ENCODE measurements around the gene TTPAL.

TTPAL gene

DNA sequence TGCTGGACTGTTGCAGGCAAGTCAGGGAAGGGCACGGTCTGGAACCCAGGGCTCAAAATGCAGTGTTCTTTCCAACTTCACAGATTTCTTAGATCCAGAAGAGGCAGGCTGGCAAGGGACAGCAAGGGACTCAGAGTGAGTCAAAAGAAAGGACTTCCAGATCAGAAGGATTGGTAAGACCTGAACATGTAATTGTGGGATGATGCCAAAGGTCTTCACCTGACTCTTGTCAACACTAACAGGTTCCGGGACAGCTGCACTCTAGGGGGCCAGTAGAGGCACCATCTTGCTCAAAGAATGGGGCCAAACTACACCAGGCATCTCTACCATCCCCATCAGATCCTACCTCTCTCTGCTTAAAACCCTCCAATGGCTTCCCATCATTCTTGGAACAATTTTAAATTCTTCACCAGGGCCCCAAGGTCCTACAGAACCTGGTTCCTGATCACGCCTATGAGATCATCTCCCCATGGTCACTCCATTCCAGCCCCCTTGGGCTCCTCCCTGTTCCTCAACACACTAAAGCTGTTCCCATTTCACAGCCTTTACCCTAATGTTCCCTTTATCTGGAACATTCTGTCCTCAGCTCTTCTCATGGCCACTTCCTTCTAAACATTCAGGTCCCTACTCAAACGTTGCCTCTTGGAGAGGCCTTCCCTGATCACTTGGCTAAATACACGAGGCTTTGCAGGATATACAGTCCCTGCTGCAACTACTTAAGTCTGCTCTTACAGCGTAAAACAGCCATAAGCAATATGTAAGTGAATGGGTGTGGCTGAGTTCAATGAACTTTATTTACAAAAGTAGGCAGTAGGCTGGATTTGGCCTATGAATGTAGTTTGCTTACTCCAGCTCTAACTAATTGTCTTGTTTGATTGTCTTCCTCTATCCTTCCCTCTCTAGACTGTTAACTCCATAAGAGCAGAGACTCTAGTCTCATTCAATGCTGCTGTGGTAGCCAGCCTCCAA lies 29.6 kb upstream of the TTPAL start:
- TF ChIP-seq ZFX (IDR thresholded peaks at IDR 0.05) = no peak
- no peak for TF ChIP-seq CTCF (conservative IDR thresholded peaks at IDR 0.05)
- no peak overlapping the region for H3K27ac ChIP-seq

- TF ChIP-seq ZFX (IDR thresholded peaks at IDR 0.05) (no peak), CTCF (conservative IDR thresholded peaks at IDR 0.05) (no peak)
- H3K27ac ChIP-seq = no peak overlapping the region
Measured at GRCh38 chr20:44447827-44448419, 27.8 kb upstream of the TTPAL start.

DNA sequence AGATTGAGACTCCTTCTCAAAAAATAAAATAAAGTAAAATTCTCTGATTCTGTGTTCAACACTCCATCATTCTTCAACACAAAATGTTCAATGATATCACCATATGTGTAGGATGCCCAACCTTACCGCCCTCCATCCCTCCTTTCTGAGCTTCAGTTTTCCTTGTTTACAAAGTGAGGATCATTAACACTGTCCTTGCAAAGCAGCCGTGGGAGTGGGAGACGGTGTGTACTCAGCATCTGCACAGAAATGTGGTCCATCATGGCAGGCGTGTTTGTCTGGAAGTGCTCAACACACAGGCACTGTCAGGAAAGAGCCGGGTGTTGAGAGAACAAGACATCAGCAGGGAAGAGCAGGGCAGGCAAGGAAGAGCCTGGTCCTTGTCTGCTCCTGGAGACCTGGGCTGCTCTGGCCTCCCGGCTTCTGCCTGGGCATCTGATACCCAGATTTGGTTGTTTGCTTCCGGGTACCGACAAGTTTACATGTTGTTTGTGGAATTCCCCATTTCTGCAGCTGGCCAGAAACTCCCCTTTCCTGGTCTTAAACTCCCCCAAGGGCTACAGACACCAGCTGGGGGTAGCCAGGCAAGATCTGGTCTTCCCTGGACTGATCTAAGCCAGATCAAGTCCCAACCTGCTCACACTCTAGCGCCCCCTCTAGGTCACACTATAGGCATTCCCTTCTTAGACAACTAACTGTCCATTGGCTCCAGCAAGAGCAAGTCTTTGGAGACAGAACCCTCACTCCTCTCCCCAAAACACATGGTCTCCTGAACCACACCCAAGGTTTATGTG lies 26.7 kb upstream of the TTPAL start:
- H3K27ac ChIP-seq = no peak overlapping the region
- TF ChIP-seq CTCF (conservative IDR thresholded peaks at IDR 0.05) (no peak; the same call in 1 of the 2 replicates), ZFX (IDR thresholded peaks at IDR 0.05) (no peak)

DNA sequence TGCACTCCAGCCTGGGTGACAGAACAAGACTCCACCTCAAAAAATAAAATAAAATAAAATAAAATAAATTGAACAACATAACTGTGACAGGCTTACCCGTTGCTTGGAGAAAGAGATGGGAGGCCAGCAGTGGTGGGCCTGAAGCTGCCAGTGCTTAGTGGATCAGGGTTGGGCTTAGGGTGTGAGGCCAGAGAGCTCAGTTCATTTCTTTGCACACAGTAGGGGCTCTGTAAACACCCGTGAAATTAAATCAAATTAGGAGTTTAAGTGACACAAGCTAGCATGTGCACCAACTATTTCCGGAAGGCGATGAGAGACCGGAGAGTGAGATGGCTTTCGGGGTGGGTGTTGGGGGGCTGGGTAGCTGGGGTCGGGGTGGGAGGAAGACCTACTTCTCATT lies 25.8 kb upstream of the TTPAL start:
- H3K27ac ChIP-seq = peak overlapping the region; percentile 42; the same call in 1 of the 2 replicates
- no peak for TF ChIP-seq CTCF (conservative IDR thresholded peaks at IDR 0.05)
- TF ChIP-seq ZFX (IDR thresholded peaks at IDR 0.05) = no peak

DNA sequence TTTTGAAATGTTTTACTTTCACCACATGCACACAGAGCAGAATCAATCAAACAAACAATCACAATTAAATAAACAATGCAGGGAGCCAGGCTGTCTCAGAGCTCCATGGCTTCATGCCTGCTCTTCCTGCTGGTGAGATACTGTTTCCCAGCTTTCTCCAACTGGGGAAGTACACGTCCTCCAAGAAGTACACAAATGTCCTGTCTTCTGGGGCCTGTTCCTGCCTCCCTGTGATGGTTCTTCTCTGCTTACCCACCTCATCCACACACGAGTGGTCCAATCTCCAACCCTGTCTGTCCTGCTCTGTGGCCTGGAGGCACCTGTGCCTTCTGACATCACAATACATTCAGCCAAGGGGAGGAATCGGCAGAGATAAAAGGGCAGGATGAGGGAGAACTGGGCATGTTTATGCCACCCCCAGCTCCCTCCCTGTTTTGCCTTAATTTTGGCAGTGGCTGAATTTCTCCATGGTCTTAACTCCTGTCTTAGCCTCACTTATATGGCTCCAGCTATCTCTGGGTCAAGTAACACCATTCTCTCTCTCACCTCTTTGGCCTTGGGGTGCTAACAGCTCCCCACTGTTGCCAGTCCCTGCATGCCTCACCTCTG lies 25.3 kb upstream of the TTPAL start:
- TF ChIP-seq ZFX (IDR thresholded peaks at IDR 0.05) (no peak), CTCF (conservative IDR thresholded peaks at IDR 0.05) (no peak)
- peak overlapping the region; percentile 42; the same call in 1 of the 2 replicates for H3K27ac ChIP-seq

DNA sequence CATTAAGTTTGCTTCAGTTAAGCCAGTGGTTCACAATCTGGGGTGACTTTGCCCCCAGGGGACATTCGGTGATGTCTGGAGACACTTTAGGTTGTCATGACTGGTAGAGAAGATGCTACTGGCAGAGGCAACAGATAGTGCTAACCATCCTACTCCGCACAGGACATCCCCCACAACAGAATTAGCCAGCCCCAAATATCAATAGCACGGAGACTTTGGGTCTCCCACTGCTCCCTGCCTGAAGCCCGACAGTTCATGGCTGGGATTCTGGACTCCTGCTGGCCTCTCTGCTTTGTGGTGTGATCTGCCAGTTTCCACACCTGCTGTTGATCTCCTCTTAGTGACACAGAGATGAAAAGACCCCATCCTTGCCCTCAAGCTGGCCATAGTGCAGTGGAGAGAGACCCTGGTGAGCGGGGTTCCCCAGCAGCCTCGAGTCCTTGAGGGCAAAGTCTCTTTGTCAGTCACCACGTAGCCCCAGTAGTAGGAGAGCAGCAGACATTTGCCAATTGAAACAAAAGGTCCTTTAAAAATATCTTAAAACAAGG lies 24.7 kb upstream of the TTPAL start:
- TF ChIP-seq ZFX (IDR thresholded peaks at IDR 0.05) (no peak), CTCF (conservative IDR thresholded peaks at IDR 0.05) (no peak)
- H3K27ac ChIP-seq = peak overlapping the region; percentile 42; the same call in 1 of the 2 replicates
